Measurements from ENCODE around the gene ESM1.

The ESM1 gene

DNA sequence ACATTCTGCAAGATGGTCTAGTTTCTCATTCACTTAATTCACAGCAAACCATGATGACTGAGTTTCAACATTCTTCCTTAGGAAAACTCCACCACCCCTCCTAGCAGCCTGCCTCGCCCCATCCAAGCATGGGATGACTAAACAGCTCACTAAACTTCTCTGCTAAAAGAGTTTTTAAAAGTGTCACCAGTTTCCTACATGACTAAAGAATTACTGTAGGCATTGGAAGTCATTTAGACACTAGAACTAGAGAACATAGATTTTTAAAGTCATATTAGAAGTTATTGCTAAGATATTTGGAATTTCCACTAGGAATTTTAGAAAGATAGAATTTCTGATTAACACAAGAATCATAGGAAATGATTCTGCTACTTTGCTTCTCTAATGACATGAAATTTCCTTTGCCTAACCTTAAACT, 5.5 kb upstream of the ESM1 start:
- H4K8ac ChIP-seq (ENCODE audit: low read depth, low read length) = no peak overlapping the region
- no peaks in the 10 kb centered on the region for H3K79me1 ChIP-seq (ENCODE audit: low read depth, low read length)
- H2BK120ac ChIP-seq (ENCODE audit: low read depth, low read length) = no peak overlapping the region
- no peak overlapping the region for H3K23ac ChIP-seq (ENCODE audit: low read depth, low read length, poor library complexity)
- H2BK15ac ChIP-seq (ENCODE audit: low read length) = no peak overlapping the region
- no peak overlapping the region for H3K4ac ChIP-seq (ENCODE audit: low read length)
- H2AK5ac ChIP-seq (ENCODE audit: low read depth, low read length) = no peak overlapping the region
- DNase-seq (ENCODE audit: low spot score) = no peak
- no peaks in the 10 kb centered on the region for H3K36me3 ChIP-seq (replicated peaks in 1 of 2; ENCODE audit: control insufficient read depth in 2 of 2, insufficient read depth in 2 of 2, low read length in 2 of 2)
- no peak overlapping the region for H3K4me3 ChIP-seq (ENCODE audit: low read length in 2 of 2)
- no peaks in the 10 kb centered on the region for H3K9me3 ChIP-seq (replicated peaks in 1 of 2; ENCODE audit: control insufficient read depth in 2 of 2, insufficient read depth in 1 of 2, low read depth in 1 of 2, low read length in 2 of 2)
- no peaks in the 10 kb centered on the region for H3K27me3 ChIP-seq (ENCODE audit: control insufficient read depth in 3 of 3, insufficient read depth in 3 of 3, low read depth in 1 of 3, low read length in 3 of 3)
- whole genome bisulfite sequencing, 2 donors (ENCODE audit: extremely low coverage in 2 of 2, insufficient read length in 2 of 2, insufficient replicate concordance in 1 of 2) = no CpG with 5 or more reads among the region's 1 CpG
- H2AFZ ChIP-seq (ENCODE audit: low read length) = no peak overlapping the region
- no peaks in the 10 kb centered on the region for H3K4me1 ChIP-seq (ENCODE audit: control insufficient read depth in 2 of 2, insufficient read depth in 1 of 2, low read depth in 1 of 2, low read length in 2 of 2)
- no peak overlapping the region for H4K91ac ChIP-seq (ENCODE audit: low read depth, low read length, poor library complexity)
- H3K14ac ChIP-seq (ENCODE audit: low read length) = no peak overlapping the region
- H2BK5ac ChIP-seq (ENCODE audit: low read length) = no peak overlapping the region
- H3K9ac ChIP-seq (ENCODE audit: low read depth, low read length, poor library complexity) = no peak overlapping the region
- H2BK12ac ChIP-seq (ENCODE audit: low read length) = no peak overlapping the region
- H3K27ac ChIP-seq (replicated peaks; ENCODE audit: low read length) = no peak overlapping the region
- H3K4me2 ChIP-seq (ENCODE audit: insufficient read depth, low read length, poor library complexity, severe bottlenecking) = no peak overlapping the region
- H3K18ac ChIP-seq (ENCODE audit: low read length) = no peak overlapping the region

DNA sequence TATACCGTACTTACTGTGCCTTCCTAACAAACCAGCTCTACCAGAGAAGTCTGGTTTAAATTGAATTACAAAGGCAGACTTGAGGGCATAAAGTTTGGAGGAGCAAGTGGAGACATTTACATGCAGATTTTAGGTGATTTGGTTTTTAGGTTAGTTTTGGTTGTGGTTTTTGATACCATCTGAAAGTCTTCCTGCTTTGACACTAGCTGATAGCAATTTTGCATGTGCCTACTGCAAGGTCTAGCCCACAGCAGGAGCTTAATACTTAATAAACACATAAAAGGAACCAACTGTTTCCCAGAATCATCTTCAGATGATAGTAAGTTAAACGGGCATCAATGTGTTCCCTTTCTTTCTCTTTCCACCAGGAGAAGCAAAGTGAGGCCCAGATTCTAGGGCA, 3.4 kb upstream of the ESM1 start:
- Histone ChIP-seq H2BK15ac (ENCODE audit: low read length) (no peak overlapping the region), H3K27ac (replicated peaks; ENCODE audit: low read length) (no peak overlapping the region), H3K4me1 (ENCODE audit: control insufficient read depth in 2 of 2, insufficient read depth in 1 of 2, low read depth in 1 of 2, low read length in 2 of 2) (no peaks in the 10 kb centered on the region), H3K14ac (ENCODE audit: low read length) (no peak overlapping the region), H3K4me2 (ENCODE audit: insufficient read depth, low read length, poor library complexity, severe bottlenecking) (no peak overlapping the region), H3K36me3 (replicated peaks in 1 of 2; ENCODE audit: control insufficient read depth in 2 of 2, insufficient read depth in 2 of 2, low read length in 2 of 2) (no peaks in the 10 kb centered on the region), H3K79me1 (ENCODE audit: low read depth, low read length) (no peaks in the 10 kb centered on the region), H3K9me3 (replicated peaks in 1 of 2; ENCODE audit: control insufficient read depth in 2 of 2, insufficient read depth in 1 of 2, low read depth in 1 of 2, low read length in 2 of 2) (no peaks in the 10 kb centered on the region), H3K4ac (ENCODE audit: low read length) (no peak overlapping the region), H3K9ac (ENCODE audit: low read depth, low read length, poor library complexity) (no peak overlapping the region), H4K91ac (ENCODE audit: low read depth, low read length, poor library complexity) (no peak overlapping the region), H3K23ac (ENCODE audit: low read depth, low read length, poor library complexity) (no peak overlapping the region), H3K27me3 (ENCODE audit: control insufficient read depth in 3 of 3, insufficient read depth in 3 of 3, low read depth in 1 of 3, low read length in 3 of 3) (no peaks in the 10 kb centered on the region), H3K4me3 (ENCODE audit: low read length in 2 of 2) (no peak overlapping the region), H2AK5ac (ENCODE audit: low read depth, low read length) (no peak overlapping the region), H2AFZ (ENCODE audit: low read length) (no peak overlapping the region), H2BK12ac (ENCODE audit: low read length) (no peak overlapping the region), H2BK120ac (ENCODE audit: low read depth, low read length) (no peak overlapping the region), H4K8ac (ENCODE audit: low read depth, low read length) (no peak overlapping the region), H3K18ac (ENCODE audit: low read length) (no peak overlapping the region), H2BK5ac (ENCODE audit: low read length) (no peak overlapping the region)
- DNase-seq (ENCODE audit: low spot score) = no peak
- WGBS, 2 donors (ENCODE audit: extremely low coverage in 2 of 2, insufficient read length in 2 of 2, insufficient replicate concordance in 1 of 2) = no CpG with 5 or more reads among the region's 2 CpGs

DNA sequence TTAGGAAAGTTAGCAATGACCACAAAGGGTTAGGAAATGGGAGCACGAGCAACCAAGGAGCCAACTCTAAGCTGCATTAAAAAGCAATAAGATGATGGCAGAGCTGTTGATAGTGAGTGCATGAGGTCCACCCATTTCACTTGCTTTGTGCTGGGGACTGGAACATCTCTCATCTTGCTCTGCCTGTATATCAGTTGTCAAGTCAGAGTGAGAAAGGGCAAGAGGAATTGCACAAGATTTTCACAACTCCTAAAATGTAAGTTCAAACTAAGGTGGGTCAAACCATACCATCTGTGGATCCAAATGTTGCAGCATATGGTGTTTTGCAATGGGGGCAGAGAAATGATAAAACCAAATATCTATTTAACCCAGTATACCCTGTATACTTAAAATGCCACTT, 2.8 kb upstream of the ESM1 start:
- Histone ChIP-seq H2AFZ (ENCODE audit: low read length) (no peak overlapping the region), H2BK12ac (ENCODE audit: low read length) (no peak overlapping the region), H3K4me2 (ENCODE audit: insufficient read depth, low read length, poor library complexity, severe bottlenecking) (no peak overlapping the region), H3K4ac (ENCODE audit: low read length) (no peak overlapping the region), H3K18ac (ENCODE audit: low read length) (no peak overlapping the region), H3K27me3 (ENCODE audit: control insufficient read depth in 3 of 3, insufficient read depth in 3 of 3, low read depth in 1 of 3, low read length in 3 of 3) (no peaks in the 10 kb centered on the region), H3K4me3 (ENCODE audit: low read length in 2 of 2) (no peak overlapping the region), H3K9me3 (replicated peaks in 1 of 2; ENCODE audit: control insufficient read depth in 2 of 2, insufficient read depth in 1 of 2, low read depth in 1 of 2, low read length in 2 of 2) (no peaks in the 10 kb centered on the region), H2BK15ac (ENCODE audit: low read length) (no peak overlapping the region), H3K23ac (ENCODE audit: low read depth, low read length, poor library complexity) (no peak overlapping the region), H3K79me1 (ENCODE audit: low read depth, low read length) (no peaks in the 10 kb centered on the region), H2BK5ac (ENCODE audit: low read length) (no peak overlapping the region), H3K4me1 (ENCODE audit: control insufficient read depth in 2 of 2, insufficient read depth in 1 of 2, low read depth in 1 of 2, low read length in 2 of 2) (no peaks in the 10 kb centered on the region), H3K36me3 (replicated peaks in 1 of 2; ENCODE audit: control insufficient read depth in 2 of 2, insufficient read depth in 2 of 2, low read length in 2 of 2) (no peaks in the 10 kb centered on the region), H3K9ac (ENCODE audit: low read depth, low read length, poor library complexity) (no peak overlapping the region), H3K14ac (ENCODE audit: low read length) (no peak overlapping the region), H4K8ac (ENCODE audit: low read depth, low read length) (no peak overlapping the region), H2BK120ac (ENCODE audit: low read depth, low read length) (no peak overlapping the region), H2AK5ac (ENCODE audit: low read depth, low read length) (no peak overlapping the region), H3K27ac (replicated peaks; ENCODE audit: low read length) (no peak overlapping the region), H4K91ac (ENCODE audit: low read depth, low read length, poor library complexity) (no peak overlapping the region)
- no CpG with 5 or more reads among the region's 1 CpG for WGBS, 2 donors (ENCODE audit: extremely low coverage in 2 of 2, insufficient read length in 2 of 2, insufficient replicate concordance in 1 of 2)
- DNase-seq (ENCODE audit: low spot score) = no peak

DNA sequence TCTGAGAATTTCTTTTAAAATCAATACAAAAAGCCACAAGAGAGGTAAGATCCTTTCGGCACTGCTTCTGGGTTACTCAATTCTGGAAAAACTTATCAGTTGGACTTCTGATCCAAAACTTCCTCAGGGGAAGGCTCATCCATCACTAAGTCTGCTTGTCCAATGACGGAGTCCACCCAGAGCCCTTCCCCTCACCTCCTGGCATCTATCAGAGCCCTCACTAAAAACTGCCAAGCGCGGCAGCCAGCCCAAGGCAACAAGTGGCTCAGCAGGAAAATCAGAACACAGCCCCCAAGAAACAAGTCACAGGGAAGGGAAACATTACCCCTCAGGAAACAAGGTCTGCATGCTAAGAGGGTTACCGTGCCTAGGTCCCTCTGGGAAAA, 869 bp upstream of the ESM1 start:
- H3K18ac ChIP-seq (ENCODE audit: low read length) = no peak overlapping the region
- H3K27ac ChIP-seq (replicated peaks; ENCODE audit: low read length) = no peak overlapping the region
- no peak for DNase-seq (ENCODE audit: low spot score)
- H3K9ac ChIP-seq (ENCODE audit: low read depth, low read length, poor library complexity) = no peak overlapping the region
- WGBS, 2 donors (ENCODE audit: extremely low coverage in 2 of 2, insufficient read length in 2 of 2, insufficient replicate concordance in 1 of 2) = no CpG with 5 or more reads among the region's 5 CpGs
- H3K27me3 ChIP-seq (ENCODE audit: control insufficient read depth in 3 of 3, insufficient read depth in 3 of 3, low read depth in 1 of 3, low read length in 3 of 3) = no peaks in the 10 kb centered on the region
- no peak overlapping the region for H2BK12ac ChIP-seq (ENCODE audit: low read length)
- no peak overlapping the region for H3K4me3 ChIP-seq (ENCODE audit: low read length in 2 of 2)
- H4K91ac ChIP-seq (ENCODE audit: low read depth, low read length, poor library complexity) = no peak overlapping the region
- H3K79me1 ChIP-seq (ENCODE audit: low read depth, low read length) = no peaks in the 10 kb centered on the region
- no peaks in the 10 kb centered on the region for H3K9me3 ChIP-seq (replicated peaks in 1 of 2; ENCODE audit: control insufficient read depth in 2 of 2, insufficient read depth in 1 of 2, low read depth in 1 of 2, low read length in 2 of 2)
- no peak overlapping the region for H3K4me2 ChIP-seq (ENCODE audit: insufficient read depth, low read length, poor library complexity, severe bottlenecking)
- H3K23ac ChIP-seq (ENCODE audit: low read depth, low read length, poor library complexity) = no peak overlapping the region
- no peaks in the 10 kb centered on the region for H3K4me1 ChIP-seq (ENCODE audit: control insufficient read depth in 2 of 2, insufficient read depth in 1 of 2, low read depth in 1 of 2, low read length in 2 of 2)
- H2BK5ac ChIP-seq (ENCODE audit: low read length) = no peak overlapping the region
- H2AK5ac ChIP-seq (ENCODE audit: low read depth, low read length) = no peak overlapping the region
- no peak overlapping the region for H3K14ac ChIP-seq (ENCODE audit: low read length)
- no peak overlapping the region for H2AFZ ChIP-seq (ENCODE audit: low read length)
- no peaks in the 10 kb centered on the region for H3K36me3 ChIP-seq (replicated peaks in 1 of 2; ENCODE audit: control insufficient read depth in 2 of 2, insufficient read depth in 2 of 2, low read length in 2 of 2)
- H2BK120ac ChIP-seq (ENCODE audit: low read depth, low read length) = no peak overlapping the region
- no peak overlapping the region for H3K4ac ChIP-seq (ENCODE audit: low read length)
- no peak overlapping the region for H2BK15ac ChIP-seq (ENCODE audit: low read length)
- H4K8ac ChIP-seq (ENCODE audit: low read depth, low read length) = no peak overlapping the region
